Raji (cell line): ENCODE measurements around the gene RPL5.

ENCODE experiments used
- POLR2A ChIP-seq: IDR thresholded peaks from 2 replicates; pipeline ENCODE4 v1.6.1; 2011; ENCODE audit warnings: low read depth, low read length, control low read depth; ENCODE audit not compliant: insufficient read depth

RPL5 gene

GRCh38 chr1:92831762-92832536 lies at the start of gene RPL5:
Gene RPL5 (plus strand): TSS chr1:92832040. CDS start chr1:92832115, 75 bp downstream.
- TF ChIP-seq POLR2A = peak; percentile 100

GRCh38 chr1:92784021-92784638 lies 47.7 kb upstream of the RPL5 start:
- TF ChIP-seq POLR2A = no peak

GRCh38 chr1:92784639-92785500 lies 47.0 kb upstream of the RPL5 start, which contains the start of gene EVI5:
Gene EVI5 (minus strand): TSS chr1:92785108. CDS start chr1:92736546, 48,562 bp downstream.
- TF ChIP-seq POLR2A = peak; percentile 70

GRCh38 chr1:92786111-92786901 lies 45.5 kb upstream of the RPL5 start:
- TF ChIP-seq POLR2A = no peak

GRCh38 chr1:92790081-92790480 lies 41.8 kb upstream of the RPL5 start:
- no peak for TF ChIP-seq POLR2A

- TF ChIP-seq POLR2A = no peak
Observed at GRCh38 chr1:92790867-92791266, 41.0 kb upstream of the RPL5 start.

GRCh38 chr1:92791487-92792066 lies 40.3 kb upstream of the RPL5 start:
- no peak for TF ChIP-seq POLR2A

- no peak for TF ChIP-seq POLR2A
Observed at GRCh38 chr1:92792340-92792782, 39.5 kb upstream of the RPL5 start.

GRCh38 chr1:92795166-92795565 lies 36.7 kb upstream of the RPL5 start:
- TF ChIP-seq POLR2A = no peak

- TF ChIP-seq POLR2A = no peak
Observed at GRCh38 chr1:92797297-92797696, 34.5 kb upstream of the RPL5 start.

- no peak for TF ChIP-seq POLR2A
Observed at GRCh38 chr1:92797961-92798360, 33.9 kb upstream of the RPL5 start.

- TF ChIP-seq POLR2A = no peak
Observed at GRCh38 chr1:92803140-92803887, 28.5 kb upstream of the RPL5 start.

- no peak for TF ChIP-seq POLR2A
Observed at GRCh38 chr1:92804721-92805201, 27.1 kb upstream of the RPL5 start.
